HepG2 (cell line): Measurements from ENCODE around the gene SASH1. TPM values are rescaled to one million over a fixed set of nuclear protein-coding genes. Genes with fewer than 3 reads are reported as not detected.

ENCODE experiments used
- ATAC-seq: fragments of 200-7000 bp; cut with Tn5 transposase; 3 replicates; pipeline ENCODE4 v1.9.1; 2020; ENCODE audit warnings: mild to moderate bottlenecking, moderate library complexity
- BruUV-seq: library from RNA; stranded (reverse); fragments of 400-500 nt; replicated peaks from 2 replicates; lab custom pipeline; 2021; lab: Mats Ljungman, UMichigan
- CTCF ChIA-PET: fragments of 300-600 bp; formaldehyde crosslinking; extraction: SDS; loops from one replicate; lab custom pipeline; 2021; ENCODE audit warnings: low total read pairs, inconsistent platforms, low intra/inter-chr PET ratio; lab: Yijun Ruan, JAX
- POLR2A ChIA-PET: fragments of 350-600 bp; sonication (Branson Sonifier 250); formaldehyde crosslinking; loops from one replicate; lab custom pipeline; 2020; ENCODE audit warnings: antibody characterized with exemption, inconsistent platforms; lab: Yijun Ruan, JAX
- DNase-seq: peaks from one replicate; pipeline ENCODE4 v3.0.0-alpha.2; 2015; ENCODE audit warnings: low spot score
- FAIRE-seq: peaks from 3 replicates; lab custom pipeline; 2011; peaks lifted over from hg19 to GRCh38; lab: Jason Lieb, UNC
- H2AFZ ChIP-seq: one replicate; pipeline ENCODE4 v1.6.1; 2011; ENCODE audit warnings: low read length, inconsistent platforms
- H3K27ac ChIP-seq: fragments of 300-600 bp; 3 replicates; pipeline ENCODE4 v1.8.0; 2011; ENCODE audit warnings: mixed run types, mild to moderate bottlenecking, mixed read lengths, low read length, inconsistent platforms; ENCODE audit not compliant: insufficient read depth; ENCODE audit errors: extremely low read length
- H3K27me3 ChIP-seq, 2 experiments: fragments of 200-600 bp in 1 of 2; 2 replicates in 1 of 2; 3 replicates in 1 of 2; pipeline versions ENCODE4 v1.6.0 to v1.8.0; 2011; ENCODE audit warnings: low read length in 2 of 2, mild to moderate bottlenecking in 2 of 2, moderate library complexity in 2 of 2, inconsistent platforms in 1 of 2; ENCODE audit not compliant: insufficient read depth in 2 of 2, control insufficient read depth in 1 of 2
- H3K36me3 ChIP-seq, 2 experiments: fragments of 200-600 bp in 1 of 2; replicated peaks in 1 of 2; 2 replicates in 1 of 2; 3 replicates in 1 of 2; pipeline versions ENCODE4 v1.5.1 to v1.8.0; 2011; ENCODE audit warnings: low read length in 2 of 2, inconsistent platforms in 1 of 2; ENCODE audit not compliant: insufficient read depth in 2 of 2, control insufficient read depth in 1 of 2
- H3K4me1 ChIP-seq: 2 replicates; pipeline ENCODE4 v1.5.1; 2012; ENCODE audit warnings: low read length, inconsistent platforms; ENCODE audit not compliant: insufficient read depth
- H3K4me2 ChIP-seq: 2 replicates; pipeline ENCODE4 v1.6.0; 2011; ENCODE audit warnings: low read depth, low read length, inconsistent platforms
- H3K4me3 ChIP-seq, 3 experiments: fragments of 200-600 bp in 1 of 3; sonication (generic), shearing (Covaris generic) in 1 of 3; replicated peaks in 1 of 3; 2 replicates each; pipeline ENCODE4 v1.5.1; 2011 to 2016; ENCODE audit warnings: low read length in 3 of 3, inconsistent platforms in 2 of 3, low read depth in 2 of 3, mild to moderate bottlenecking in 2 of 3, control low read depth in 1 of 3, mixed read lengths in 1 of 3; ENCODE audit not compliant: insufficient read depth in 1 of 3
- H3K79me2 ChIP-seq: one replicate; pipeline ENCODE4 v1.6.1; 2011; ENCODE audit warnings: low read length, inconsistent platforms; ENCODE audit not compliant: insufficient read depth
- H3K9ac ChIP-seq: 2 replicates; pipeline ENCODE4 v1.6.0; 2011; ENCODE audit warnings: mild to moderate bottlenecking, low read depth, low read length, inconsistent platforms; ENCODE audit not compliant: insufficient read depth
- H3K9me3 ChIP-seq: 2 replicates; pipeline ENCODE4 v1.5.1; 2012; ENCODE audit warnings: mild to moderate bottlenecking, low read length
- H4K20me1 ChIP-seq: 2 replicates; pipeline ENCODE4 v1.6.0; 2011; ENCODE audit warnings: inconsistent platforms, mild to moderate bottlenecking, low read length, moderate library complexity; ENCODE audit not compliant: insufficient read depth
- ARID5B ChIP-seq: IDR thresholded peaks from 2 replicates; pipeline ENCODE4 v1.4.0; 2020; ENCODE audit warnings: mild to moderate bottlenecking, missing genetic modification reagents
- EEA1 ChIP-seq: sonication (generic); formaldehyde crosslinking; IDR thresholded peaks from 2 replicates; pipeline ENCODE4 v1.5.1; 2020; ENCODE audit warnings: mild to moderate bottlenecking, missing genetic modification reagents, borderline replicate concordance
- NR2F6 ChIP-seq, 2 experiments: IDR thresholded peaks; 2 replicates each; pipeline ENCODE4 v1.6.1; 2016; ENCODE audit warnings: antibody characterized with exemption in 1 of 2, mild to moderate bottlenecking in 1 of 2
- RARA ChIP-seq: IDR thresholded peaks from 2 replicates; pipeline ENCODE4 v1.6.1; 2016; ENCODE audit warnings: missing genetic modification reagents, missing compliant biosample characterization
- RXRB ChIP-seq: IDR thresholded peaks from 2 replicates; pipeline ENCODE4 v1.6.1; 2016; ENCODE audit warnings: borderline replicate concordance, missing genetic modification reagents, missing compliant biosample characterization
- SAP130 ChIP-seq: IDR thresholded peaks from 2 replicates; pipeline ENCODE4 v1.6.1; 2016; ENCODE audit warnings: low read depth
- SOX13 ChIP-seq, 3 experiments: fragments of 450-650 bp in 1 of 3; sonication (generic) in 1 of 3; formaldehyde crosslinking in 1 of 3; IDR thresholded peaks in 2 of 3; conservative IDR thresholded peaks in 1 of 3; 2 replicates each; pipeline versions ENCODE4 v1.5.0 to v1.6.1; 2016 to 2020; ENCODE audit warnings: antibody characterized with exemption in 1 of 3, mild to moderate bottlenecking in 1 of 3, missing compliant biosample characterization in 1 of 3, missing genetic modification reagents in 1 of 3, moderate library complexity in 1 of 3
- ZNF761 ChIP-seq: sonication (generic); formaldehyde crosslinking; conservative IDR thresholded peaks from 2 replicates; pipeline ENCODE4 v1.4.0; 2020; ENCODE audit warnings: mild to moderate bottlenecking, missing genetic modification reagents
- in situ Hi-C: cut with HindIII; loops from 2 replicates; pipeline ENCODE4 v1.10.0; 2017; ENCODE audit warnings: low pct_unique_long_range_greater_than_20kb; ENCODE audit not compliant: extremely low pct_ligation_motif_present
- intact Hi-C: fragments of 100-400 bp; cut with micrococcal nuclease; formaldehyde crosslinking; loops from one replicate; pipeline ENCODE4 v1.10.0; 2022; ENCODE audit not compliant: unreplicated experiment
- polyA plus RNA-seq, 8 experiments: library from polyadenylated mRNA; depleted of rRNA in 3 of 8; stranded (reverse) in 7 of 8; unstranded in 1 of 8; fragments of >200 nt; fragmentation: Illumina TruSeq in 4 of 8; extraction: Trizol in 4 of 8; gene quantifications; 2 replicates each; pipeline versions ENCODE4 v1.2.1 to v1.2.3, GENCODE V29; 2011 to 2016; ENCODE audit warnings: low read depth in 4 of 8, missing spikeins in 1 of 8, mixed read lengths in 1 of 8; ENCODE audit not compliant: insufficient read depth in 1 of 8
- total RNA-seq, 5 experiments: library from RNA; depleted of rRNA; stranded (reverse); fragments of >200 nt; fragmentation: Illumina TruSeq; extraction: Trizol; gene quantifications; 2 replicates each; pipeline ENCODE4 v1.2.3, GENCODE V29; 2016; ENCODE audit warnings: low read depth in 1 of 5

The SASH1 gene
- total and polyA plus RNA-seq, 2 of the 13 experiments (the other 11 are each of a cell fraction or from before 2014, with no cell fraction given) = 7.5 to 8.2 TPM

- no peaks in the 10 kb centered on the region for H3K79me2 ChIP-seq
- FAIRE-seq = no peak
- H3K36me3 ChIP-seq = no peaks in the 10 kb centered on the region
- no peak overlapping the region for H2AFZ ChIP-seq
- CTCF ChIA-PET = no interaction called here
- no peaks in the 10 kb centered on the region for H4K20me1 ChIP-seq
- H3K27ac ChIP-seq = no peak overlapping the region
- intact Hi-C loops (loop anchor here (5.0 kb wide), 1 partner anchor 1957 kb away; no protein-coding TSS in a partner anchor), in situ Hi-C loops (no loop called here)
- POLR2A ChIA-PET = no interaction called here
- H3K4me3 ChIP-seq = no peak overlapping the region
- H3K9ac ChIP-seq = no peak overlapping the region
- no peaks in the 10 kb centered on the region for H3K27me3 ChIP-seq
- H3K9me3 ChIP-seq = no peaks in the 10 kb centered on the region
- H3K4me1 ChIP-seq = peaks cover 17% of the 10 kb centered on the region
- ATAC-seq = no peak
- TF ChIP-seq SOX13 (IDR thresholded peaks at IDR 0.05) = no peak
- peak in 1 of 2 experiments; percentile 6; a peak in 1 of 4 replicates for TF ChIP-seq SOX13 (CRISPR knock-in tag; conservative IDR thresholded peaks at IDR 0.05 in 1 of 2, IDR thresholded peaks at IDR 0.05 in 1 of 2)
- 0 out of 2 replicates have a peak, but pooled peaks have one; percentile 10 for TF ChIP-seq RARA (CRISPR knock-in tag)
- TF ChIP-seq RXRB (CRISPR knock-in tag) = no peak
- 0 out of 2 replicates have a peak, but pooled peaks have one; percentile 26 for TF ChIP-seq SAP130 (CRISPR knock-in tag)
- TF ChIP-seq ARID5B = 0 out of 2 replicates have a peak, but pooled peaks have one; percentile 7
- peak; percentile 50; the same call in 1 of the 2 replicates for TF ChIP-seq NR2F6 (IDR thresholded peaks at IDR 0.05)
- TF ChIP-seq NR2F6 (CRISPR knock-in tag; IDR thresholded peaks at IDR 0.05) = peak; percentile 22; the same call in 1 of the 2 replicates
- no peak for TF ChIP-seq ZNF761 (CRISPR knock-in tag)
- no peak for TF ChIP-seq EEA1 (CRISPR knock-in tag)
- H3K4me2 ChIP-seq = no peak overlapping the region
- BruUV-seq = no TSS peak
- peak; percentile 35 for DNase-seq
Observed at GRCh38 chr6:148328876-148329555, 13.6 kb upstream of the SASH1 start.
